ENCODE results near the gene GLIPR1.

GLIPR1 gene

DNA sequence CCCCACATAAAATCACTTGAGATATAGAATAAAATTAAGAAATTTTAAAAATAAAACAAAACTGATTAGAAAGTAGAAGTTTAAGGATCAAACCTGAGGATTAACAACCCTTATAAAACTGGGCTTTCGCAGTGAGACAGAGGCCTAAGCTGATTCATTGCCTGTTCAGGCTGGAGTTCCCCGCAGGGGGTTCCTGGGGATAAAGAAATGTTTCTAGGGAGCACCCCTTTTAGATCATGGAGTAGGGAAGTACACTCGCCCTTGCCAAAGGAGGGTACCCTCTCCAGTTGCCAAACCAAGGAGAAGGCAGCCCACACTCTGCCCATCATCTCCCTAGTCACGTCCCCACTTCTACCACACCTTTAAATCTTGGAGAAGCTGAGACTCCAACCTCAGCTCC is 6.8 kb downstream of the GLIPR1 start:
- TF ChIP-seq, protein P1, sequence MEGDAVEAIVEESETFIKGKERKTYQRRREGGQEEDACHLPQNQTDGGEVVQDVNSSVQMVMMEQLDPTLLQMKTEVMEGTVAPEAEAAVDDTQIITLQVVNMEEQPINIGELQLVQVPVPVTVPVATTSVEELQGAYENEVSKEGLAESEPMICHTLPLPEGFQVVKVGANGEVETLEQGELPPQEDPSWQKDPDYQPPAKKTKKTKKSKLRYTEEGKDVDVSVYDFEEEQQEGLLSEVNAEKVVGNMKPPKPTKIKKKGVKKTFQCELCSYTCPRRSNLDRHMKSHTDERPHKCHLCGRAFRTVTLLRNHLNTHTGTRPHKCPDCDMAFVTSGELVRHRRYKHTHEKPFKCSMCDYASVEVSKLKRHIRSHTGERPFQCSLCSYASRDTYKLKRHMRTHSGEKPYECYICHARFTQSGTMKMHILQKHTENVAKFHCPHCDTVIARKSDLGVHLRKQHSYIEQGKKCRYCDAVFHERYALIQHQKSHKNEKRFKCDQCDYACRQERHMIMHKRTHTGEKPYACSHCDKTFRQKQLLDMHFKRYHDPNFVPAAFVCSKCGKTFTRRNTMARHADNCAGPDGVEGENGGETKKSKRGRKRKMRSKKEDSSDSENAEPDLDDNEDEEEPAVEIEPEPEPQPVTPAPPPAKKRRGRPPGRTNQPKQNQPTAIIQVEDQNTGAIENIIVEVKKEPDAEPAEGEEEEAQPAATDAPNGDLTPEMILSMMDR (IDR thresholded peaks at IDR 0.05; ENCODE audit: insufficient read depth, missing control alignments), result no peak
- no peak for DNase-seq (ENCODE audit: insufficient read length, low spot score)
- FAIRE-seq, result no peak

DNA sequence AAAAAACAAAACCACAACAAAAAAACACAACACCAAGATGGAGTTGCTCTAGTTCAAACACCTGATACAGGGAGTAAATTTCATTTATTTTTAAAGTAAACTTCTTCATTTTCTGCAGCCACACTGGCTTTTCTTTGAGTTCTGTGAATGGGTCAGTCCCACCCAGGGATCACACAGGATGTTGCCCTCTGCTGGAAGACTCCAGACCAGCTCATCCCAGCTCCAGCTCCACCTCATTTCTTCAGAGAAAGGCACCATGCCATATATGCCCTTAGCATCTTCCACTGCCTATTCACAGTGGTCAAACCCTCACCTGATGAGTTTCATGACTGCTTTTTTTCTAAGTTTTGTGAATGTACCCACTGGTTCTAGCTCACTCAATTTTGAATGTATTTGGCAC is 8.0 kb downstream of the GLIPR1 start:
- TF ChIP-seq, protein P1 (IDR thresholded peaks at IDR 0.05; ENCODE audit: insufficient read depth, missing control alignments), result peak; percentile 14
- FAIRE-seq (no peak), DNase-seq (ENCODE audit: insufficient read length, low spot score) (no peak)

DNA sequence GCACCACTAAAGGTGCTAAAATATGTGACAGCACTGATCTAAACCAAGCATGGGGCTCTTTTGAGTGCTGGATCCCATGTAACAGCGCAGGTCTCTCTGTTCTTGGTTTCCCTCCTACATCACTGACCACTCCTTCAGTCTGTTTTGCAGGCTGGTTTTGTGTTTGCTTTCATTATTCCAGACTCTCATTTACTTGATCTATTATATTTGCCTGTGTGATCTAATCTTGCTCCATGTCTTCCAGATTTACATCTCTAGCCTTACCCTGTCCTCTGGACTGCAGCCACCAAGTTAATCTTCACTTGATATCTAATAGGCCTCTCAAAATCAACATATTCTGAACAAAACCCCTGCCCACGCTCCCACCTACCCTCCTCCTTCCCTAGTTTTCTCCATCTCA is 8.6 kb downstream of the GLIPR1 start:
- no peak for FAIRE-seq
- no peak for DNase-seq (ENCODE audit: insufficient read length, low spot score)
- TF ChIP-seq, protein P1 (IDR thresholded peaks at IDR 0.05; ENCODE audit: insufficient read depth, missing control alignments), result no peak

DNA sequence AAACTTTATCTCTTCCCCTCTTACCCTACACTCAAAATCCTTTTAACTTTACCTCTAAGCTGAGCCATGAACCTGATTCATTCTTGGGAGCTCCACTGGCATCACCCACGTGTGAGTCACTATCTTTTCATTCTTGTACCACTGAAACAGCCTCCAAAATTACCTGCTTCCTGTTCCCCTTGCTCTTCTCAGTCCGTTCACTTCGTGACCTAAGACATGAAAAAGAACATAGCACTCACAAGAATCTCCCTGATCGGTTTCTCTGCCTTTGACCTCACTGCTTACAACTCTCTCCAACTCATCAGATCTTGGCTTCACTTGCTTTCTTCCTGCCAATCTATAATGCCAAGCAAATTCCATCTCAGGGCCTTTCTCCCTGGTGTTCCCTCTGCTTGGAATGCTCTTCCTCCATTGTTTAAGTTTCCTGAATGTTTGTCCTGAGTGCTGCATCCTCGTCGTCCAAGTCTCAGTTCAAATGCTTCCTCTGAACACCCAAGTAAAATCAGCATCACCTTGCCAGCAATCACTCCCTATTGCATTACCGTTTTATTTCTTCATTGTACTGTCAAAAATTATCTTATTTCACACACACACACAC is 9.2 kb downstream of the GLIPR1 start:
- FAIRE-seq (no peak), DNase-seq (ENCODE audit: insufficient read length, low spot score) (no peak)
- TF ChIP-seq, protein P1 (IDR thresholded peaks at IDR 0.05; ENCODE audit: insufficient read depth, missing control alignments), result no peak

DNA sequence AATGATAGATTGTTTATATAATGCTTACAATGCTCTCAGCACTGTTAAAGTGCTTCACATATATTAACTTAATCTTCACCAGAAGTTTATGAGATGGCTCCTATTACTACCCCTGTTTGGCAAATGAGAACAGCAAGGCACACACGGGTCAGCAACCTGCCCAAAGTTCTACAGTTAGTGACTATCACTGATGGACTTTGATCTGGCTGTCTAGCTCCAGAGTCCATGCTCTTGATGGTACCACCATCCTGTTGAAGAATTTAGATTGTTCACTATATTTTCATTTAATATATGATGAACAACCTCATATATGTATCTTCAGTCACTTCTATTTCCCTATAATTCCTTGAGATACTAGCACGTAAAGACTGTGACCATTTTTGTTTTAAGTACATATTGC is 10.6 kb downstream of the GLIPR1 start:
- FAIRE-seq (no peak), DNase-seq (ENCODE audit: insufficient read length, low spot score) (no peak)
- TF ChIP-seq, protein P1 (IDR thresholded peaks at IDR 0.05; ENCODE audit: insufficient read depth, missing control alignments), result no peak

DNA sequence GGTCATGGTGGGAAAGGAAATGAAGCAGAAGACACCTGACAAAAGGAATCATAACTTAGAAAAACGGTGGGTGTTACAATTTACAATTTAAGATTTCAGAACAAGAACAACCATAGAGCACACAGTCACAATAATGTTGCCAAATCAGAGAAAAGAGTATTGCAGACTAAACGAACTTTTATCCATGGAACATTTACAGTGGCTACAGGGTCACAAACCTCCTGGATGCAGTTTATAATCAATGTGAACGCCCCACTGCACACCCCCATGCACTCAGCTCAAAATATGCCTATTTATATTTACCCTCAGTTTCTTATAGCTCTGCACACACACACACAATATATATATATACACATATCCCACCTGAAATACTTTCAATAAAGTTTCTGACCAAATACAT is 22.9 kb downstream of the GLIPR1 start:
- FAIRE-seq (no peak), DNase-seq (ENCODE audit: insufficient read length, low spot score) (no peak)
- TF ChIP-seq, protein P1 (IDR thresholded peaks at IDR 0.05; ENCODE audit: insufficient read depth, missing control alignments), result no peak

DNA sequence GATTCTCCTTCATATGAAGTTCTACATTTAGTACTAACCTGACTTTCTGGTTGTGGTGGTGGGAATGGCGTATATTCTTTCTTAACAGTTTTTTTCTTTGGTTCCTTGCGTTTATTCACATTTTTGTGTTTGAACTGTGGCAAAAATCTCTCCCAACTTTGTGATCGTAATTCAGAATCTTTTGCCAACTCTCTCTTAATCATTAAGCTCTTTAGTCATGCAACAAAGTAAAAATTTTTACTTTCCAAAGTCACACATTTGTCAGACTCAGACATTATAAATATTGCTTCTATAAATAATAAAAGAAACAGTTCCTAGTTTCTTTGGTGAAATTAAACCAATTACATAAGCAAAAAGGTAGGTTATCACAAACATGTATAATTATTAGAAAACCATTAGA is 23.3 kb downstream of the GLIPR1 start:
- TF ChIP-seq, protein P1 (IDR thresholded peaks at IDR 0.05; ENCODE audit: insufficient read depth, missing control alignments), result no peak
- DNase-seq (ENCODE audit: insufficient read length, low spot score) (no peak), FAIRE-seq (no peak)

Measured in D721Med (cell line).